ENCODE results near the gene CD96. TPM values are rescaled to one million over a fixed set of nuclear protein-coding genes. Genes with fewer than 3 reads are reported as not detected.
"Not testable (repeated sequence)": the region's sequence is repeated elsewhere in the genome, so short reads cannot be mapped to it uniquely, and the experiment has no call there.

CD96 gene
- not detected for polyA plus RNA-seq (2013, experiment 1 of 2)
- polyA plus RNA-seq (2013, experiment 2 of 2), result 0.56 TPM

GRCh38 chr3:111541911-111542483 is at the start of gene CD96:
TSS of gene CD96 (plus strand) at chr3:111542197. CDS start at chr3:111542249, 52 bp downstream.
- Histone ChIP-seq H3K36me3 (ENCODE audit: control insufficient read depth, insufficient read depth, low read length) (no peaks in the 10 kb centered on the region), H3K9me3 (ENCODE audit: control insufficient read depth, low read length) (no peaks in the 10 kb centered on the region), H3K27ac (ENCODE audit: low read depth, low read length, severe bottlenecking) (no peak within 1 kb of the TSS), H3K4me3 (ENCODE audit: extremely low read depth, insufficient read depth, low read length, poor library complexity, severe bottlenecking) (no peak within 1 kb of the TSS), H3K4me1 (ENCODE audit: control insufficient read depth, insufficient read depth, low read length, poor library complexity, severe bottlenecking) (peaks cover 8% of the 10 kb centered on the region)
- 93 to 100% methylated on average over 6 to 7 of the region's 11 CpGs for WGBS, 2 experiments (ENCODE audit: insufficient coverage in 2 of 2)

- Histone ChIP-seq H3K4me1 (ENCODE audit: control insufficient read depth, insufficient read depth, low read length, poor library complexity, severe bottlenecking) (no peaks in the 10 kb centered on the region), H3K9me3 (ENCODE audit: control insufficient read depth, low read length) (no peaks in the 10 kb centered on the region), H3K4me3 (ENCODE audit: extremely low read depth, insufficient read depth, low read length, poor library complexity, severe bottlenecking) (no peak overlapping the region), H3K27ac (ENCODE audit: low read depth, low read length, severe bottlenecking) (no peak overlapping the region), H3K36me3 (ENCODE audit: control insufficient read depth, insufficient read depth, low read length) (no peaks in the 10 kb centered on the region)
Observed at GRCh38 chr3:111493276-111493675, 48.7 kb upstream of the CD96 start.

- H3K4me1 ChIP-seq (ENCODE audit: control insufficient read depth, insufficient read depth, low read length, poor library complexity, severe bottlenecking), result no peaks in the 10 kb centered on the region
- no peak overlapping the region for H3K27ac ChIP-seq (ENCODE audit: low read depth, low read length, severe bottlenecking)
- 93 to 97% methylated on average over 12 to 13 of the region's 14 CpGs for WGBS, 2 experiments (ENCODE audit: insufficient coverage in 2 of 2)
- H3K9me3 ChIP-seq (ENCODE audit: control insufficient read depth, low read length), result no peaks in the 10 kb centered on the region
- H3K36me3 ChIP-seq (ENCODE audit: control insufficient read depth, insufficient read depth, low read length), result no peaks in the 10 kb centered on the region
- no peak overlapping the region for H3K4me3 ChIP-seq (ENCODE audit: extremely low read depth, insufficient read depth, low read length, poor library complexity, severe bottlenecking)
Observed at GRCh38 chr3:111496894-111497559, 45.0 kb upstream of the CD96 start.

- 80 to 95% methylated on average over 1 to 2 of the region's 3 CpGs for WGBS, 2 experiments (ENCODE audit: insufficient coverage in 2 of 2)
- Histone ChIP-seq H3K4me1 (ENCODE audit: control insufficient read depth, insufficient read depth, low read length, poor library complexity, severe bottlenecking) (no peaks in the 10 kb centered on the region), H3K4me3 (ENCODE audit: extremely low read depth, insufficient read depth, low read length, poor library complexity, severe bottlenecking) (no peak overlapping the region), H3K27ac (ENCODE audit: low read depth, low read length, severe bottlenecking) (no peak overlapping the region), H3K36me3 (ENCODE audit: control insufficient read depth, insufficient read depth, low read length) (no peaks in the 10 kb centered on the region), H3K9me3 (ENCODE audit: control insufficient read depth, low read length) (no peaks in the 10 kb centered on the region)
Observed at GRCh38 chr3:111498022-111498421, 44.0 kb upstream of the CD96 start.

GRCh38 chr3:111506435-111506834 is 35.6 kb upstream of the CD96 start:
- 80% methylated on average over 1 of the region's 1 CpG; no CpG with 5 or more reads in 1 of the 2 experiments for WGBS, 2 experiments (ENCODE audit: insufficient coverage in 2 of 2)
- Histone ChIP-seq H3K36me3 (ENCODE audit: control insufficient read depth, insufficient read depth, low read length) (no peaks in the 10 kb centered on the region), H3K4me1 (ENCODE audit: control insufficient read depth, insufficient read depth, low read length, poor library complexity, severe bottlenecking) (no peaks in the 10 kb centered on the region), H3K9me3 (ENCODE audit: control insufficient read depth, low read length) (no peaks in the 10 kb centered on the region), H3K27ac (ENCODE audit: low read depth, low read length, severe bottlenecking) (no peak overlapping the region), H3K4me3 (ENCODE audit: extremely low read depth, insufficient read depth, low read length, poor library complexity, severe bottlenecking) (no peak overlapping the region)

GRCh38 chr3:111509308-111509707 is 32.7 kb upstream of the CD96 start:
- H3K9me3 ChIP-seq (ENCODE audit: control insufficient read depth, low read length), result no peaks in the 10 kb centered on the region
- 85 to 97% methylated on average over 3 of the region's 4 CpGs for WGBS, 2 experiments (ENCODE audit: insufficient coverage in 2 of 2)

GRCh38 chr3:111517801-111518200 is 24.2 kb upstream of the CD96 start:
- Histone ChIP-seq H3K4me1 (ENCODE audit: control insufficient read depth, insufficient read depth, low read length, poor library complexity, severe bottlenecking) (no peaks in the 10 kb centered on the region), H3K36me3 (ENCODE audit: control insufficient read depth, insufficient read depth, low read length) (no peaks in the 10 kb centered on the region), H3K4me3 (ENCODE audit: extremely low read depth, insufficient read depth, low read length, poor library complexity, severe bottlenecking) (no peak overlapping the region), H3K9me3 (ENCODE audit: control insufficient read depth, low read length) (no peaks in the 10 kb centered on the region), H3K27ac (ENCODE audit: low read depth, low read length, severe bottlenecking) (no peak overlapping the region)
- 83 to 87% methylated on average over 3 to 4 of the region's 4 CpGs for WGBS, 2 experiments (ENCODE audit: insufficient coverage in 2 of 2)

More at GRCh38 chr3:111509308-111509707, 32.7 kb upstream of the CD96 start:
- no peak overlapping the region for H3K27ac ChIP-seq (ENCODE audit: low read depth, low read length, severe bottlenecking)
- no peak overlapping the region for H3K4me3 ChIP-seq (ENCODE audit: extremely low read depth, insufficient read depth, low read length, poor library complexity, severe bottlenecking)
- H3K4me1 ChIP-seq (ENCODE audit: control insufficient read depth, insufficient read depth, low read length, poor library complexity, severe bottlenecking), result no peaks in the 10 kb centered on the region
- no peaks in the 10 kb centered on the region for H3K36me3 ChIP-seq (ENCODE audit: control insufficient read depth, insufficient read depth, low read length)

GRCh38 chr3:111519178-111519855 is 22.7 kb upstream of the CD96 start:
- H3K27ac ChIP-seq (ENCODE audit: low read depth, low read length, severe bottlenecking), result no peak overlapping the region
- WGBS, 2 experiments (ENCODE audit: insufficient coverage in 2 of 2), result 94 to 96% methylated on average over 3 of the region's 6 CpGs
- no peaks in the 10 kb centered on the region for H3K9me3 ChIP-seq (ENCODE audit: control insufficient read depth, low read length)
- H3K36me3 ChIP-seq (ENCODE audit: control insufficient read depth, insufficient read depth, low read length), result no peaks in the 10 kb centered on the region
- H3K4me3 ChIP-seq (ENCODE audit: extremely low read depth, insufficient read depth, low read length, poor library complexity, severe bottlenecking), result no peak overlapping the region
- H3K4me1 ChIP-seq (ENCODE audit: control insufficient read depth, insufficient read depth, low read length, poor library complexity, severe bottlenecking), result no peaks in the 10 kb centered on the region

GRCh38 chr3:111521891-111522290 is 20.1 kb upstream of the CD96 start:
- H3K9me3 ChIP-seq (ENCODE audit: control insufficient read depth, low read length), result peaks cover 6% of the 10 kb centered on the region
- H3K27ac ChIP-seq (ENCODE audit: low read depth, low read length, severe bottlenecking), result no peak overlapping the region
- no peaks in the 10 kb centered on the region for H3K36me3 ChIP-seq (ENCODE audit: control insufficient read depth, insufficient read depth, low read length)
- no peak overlapping the region for H3K4me3 ChIP-seq (ENCODE audit: extremely low read depth, insufficient read depth, low read length, poor library complexity, severe bottlenecking)
- WGBS, 2 experiments (ENCODE audit: insufficient coverage in 2 of 2), result no CpG with 5 or more reads among the region's 3 CpGs
- no peaks in the 10 kb centered on the region for H3K4me1 ChIP-seq (ENCODE audit: control insufficient read depth, insufficient read depth, low read length, poor library complexity, severe bottlenecking)

- H3K27ac ChIP-seq (ENCODE audit: low read depth, low read length, severe bottlenecking); H3K4me3 ChIP-seq (ENCODE audit: extremely low read depth, insufficient read depth, low read length, poor library complexity, severe bottlenecking); H3K4me1 ChIP-seq (ENCODE audit: control insufficient read depth, insufficient read depth, low read length, poor library complexity, severe bottlenecking); H3K36me3 ChIP-seq (ENCODE audit: control insufficient read depth, insufficient read depth, low read length): not testable (repeated sequence)
- WGBS, 2 experiments (ENCODE audit: insufficient coverage in 2 of 2), result no CpG with 5 or more reads among the region's 1 CpG
- H3K9me3 ChIP-seq (ENCODE audit: control insufficient read depth, low read length), result peaks cover 11% of the 10 kb centered on the region
Observed at GRCh38 chr3:111524486-111524885, 17.5 kb upstream of the CD96 start.

GRCh38 chr3:111531446-111531845 is 10.6 kb upstream of the CD96 start:
- H3K36me3 ChIP-seq (ENCODE audit: control insufficient read depth, insufficient read depth, low read length), result no peaks in the 10 kb centered on the region
- H3K9me3 ChIP-seq (ENCODE audit: control insufficient read depth, low read length), result peaks cover 6% of the 10 kb centered on the region
- no peak overlapping the region for H3K27ac ChIP-seq (ENCODE audit: low read depth, low read length, severe bottlenecking)
- WGBS, 2 experiments (ENCODE audit: insufficient coverage in 2 of 2), result 96% methylated on average over 3 of the region's 4 CpGs; no CpG with 5 or more reads in 1 of the 2 experiments
- peaks cover 6% of the 10 kb centered on the region for H3K4me1 ChIP-seq (ENCODE audit: control insufficient read depth, insufficient read depth, low read length, poor library complexity, severe bottlenecking)
- H3K4me3 ChIP-seq (ENCODE audit: extremely low read depth, insufficient read depth, low read length, poor library complexity, severe bottlenecking), result no peak overlapping the region
